ENCODE measurements around the gene TMEM175. TPM values are rescaled to one million over a fixed set of nuclear protein-coding genes. Genes with fewer than 3 reads are reported as not detected.
A peak's percentile ranks its signal among the peaks of the same experiment; 100 is the strongest.

The TMEM175 gene
- total RNA-seq, 2 donors from 2014 or later, result 20.2 to 24.0 TPM

- Histone ChIP-seq H3K27ac (no peak overlapping the region), H3K36me3 (no peaks in the 10 kb centered on the region), H3K27me3 (peaks cover 12 to 37% of the 10 kb centered on the region in 2 donors), H3K4me1 (peaks cover 0 to 36% of the 10 kb centered on the region in 2 donors), H3K9me3 (no peaks in the 10 kb centered on the region), H3K4me3 (no peak overlapping the region)
- DNase-seq (ENCODE audit: low spot score), result no peak
- no peak for TF ChIP-seq CTCF (IDR thresholded peaks at IDR 0.05)
Measured at GRCh38 chr4:1001561-1002130, 69.4 kb downstream of the TMEM175 start.

- Histone ChIP-seq H3K4me1 (peaks cover 0 to 31% of the 10 kb centered on the region in 2 donors), H3K36me3 (no peaks in the 10 kb centered on the region), H3K4me3 (peak overlapping the region in 1 of 2 donors; percentile 12), H3K27me3 (peaks cover 12 to 37% of the 10 kb centered on the region in 2 donors), H3K27ac (no peak overlapping the region), H3K9me3 (no peaks in the 10 kb centered on the region)
- TF ChIP-seq CTCF (IDR thresholded peaks at IDR 0.05), result no peak
- no peak for DNase-seq (ENCODE audit: low spot score)
Measured at GRCh38 chr4:1002131-1002630, 69.9 kb downstream of the TMEM175 start.

- Histone ChIP-seq H3K4me1 (peaks cover 0 to 25% of the 10 kb centered on the region in 2 donors), H3K4me3 (peak overlapping the region in 1 of 2 donors; percentile 12), H3K9me3 (no peaks in the 10 kb centered on the region), H3K36me3 (no peaks in the 10 kb centered on the region), H3K27me3 (peaks cover 12 to 37% of the 10 kb centered on the region in 2 donors), H3K27ac (no peak overlapping the region)
- TF ChIP-seq CTCF (IDR thresholded peaks at IDR 0.05), result no peak
- no peak for DNase-seq (ENCODE audit: low spot score)
Measured at GRCh38 chr4:1002631-1003251, 70.5 kb downstream of the TMEM175 start.

GRCh38 chr4:1003271-1004070 lies 71.2 kb downstream of the TMEM175 start:
- no peak for TF ChIP-seq CTCF (IDR thresholded peaks at IDR 0.05)
- Histone ChIP-seq H3K4me3 (peak overlapping the region in 1 of 2 donors; percentile 12), H3K27ac (no peak overlapping the region), H3K27me3 (peaks cover 12 to 37% of the 10 kb centered on the region in 2 donors), H3K9me3 (no peaks in the 10 kb centered on the region), H3K4me1 (peaks cover 0 to 19% of the 10 kb centered on the region in 2 donors), H3K36me3 (no peaks in the 10 kb centered on the region)
- DNase-seq (ENCODE audit: low spot score), result no peak

GRCh38 chr4:1004071-1004418 lies 71.8 kb downstream of the TMEM175 start:
- Histone ChIP-seq H3K36me3 (no peaks in the 10 kb centered on the region), H3K4me1 (peaks cover 0 to 24% of the 10 kb centered on the region in 2 donors), H3K9me3 (no peaks in the 10 kb centered on the region), H3K27ac (no peak overlapping the region), H3K4me3 (no peak overlapping the region), H3K27me3 (peaks cover 12 to 37% of the 10 kb centered on the region in 2 donors)
- no peak for DNase-seq (ENCODE audit: low spot score)
- no peak for TF ChIP-seq CTCF (IDR thresholded peaks at IDR 0.05)
